Measurements from ENCODE around the gene TM9SF4.
"Not testable (repeated sequence)": the region's sequence is repeated elsewhere in the genome, so short reads cannot be mapped to it uniquely, and the experiment has no call there.

Gene TM9SF4

GRCh38 chr20:32158351-32158750 is 48.8 kb downstream of the TM9SF4 start:
- DNase-seq (ENCODE audit: low spot score): no peak

- DNase-seq (ENCODE audit: low spot score): no peak
Observed at GRCh38 chr20:32158943-32159660, 49.6 kb downstream of the TM9SF4 start.

GRCh38 chr20:32159766-32160221 is 50.3 kb downstream of the TM9SF4 start:
- no peak for DNase-seq (ENCODE audit: low spot score)

GRCh38 chr20:32160341-32160740 is 50.8 kb downstream of the TM9SF4 start:
- DNase-seq (ENCODE audit: low spot score): no peak

- DNase-seq (ENCODE audit: low spot score): no peak
Observed at GRCh38 chr20:32162351-32162750, 52.8 kb downstream of the TM9SF4 start.

- no peak for DNase-seq (ENCODE audit: low spot score)
Observed at GRCh38 chr20:32163951-32164350, 54.4 kb downstream of the TM9SF4 start.

- no peak for DNase-seq (ENCODE audit: low spot score)
Observed at GRCh38 chr20:32164984-32165735, 55.6 kb downstream of the TM9SF4 start.

GRCh38 chr20:32165836-32166545 is 56.5 kb downstream of the TM9SF4 start:
- no peak for DNase-seq (ENCODE audit: low spot score)

GRCh38 chr20:32167552-32167951 is 58.0 kb downstream of the TM9SF4 start:
- DNase-seq (ENCODE audit: low spot score): no peak

GRCh38 chr20:32168184-32168910 is 58.8 kb downstream of the TM9SF4 start:
- DNase-seq (ENCODE audit: low spot score): no peak

GRCh38 chr20:32177696-32178095 is 68.2 kb downstream of the TM9SF4 start:
- not testable (repeated sequence) for DNase-seq (ENCODE audit: low spot score)

- DNase-seq (ENCODE audit: low spot score): no peak
Observed at GRCh38 chr20:32179515-32179914, 70.0 kb downstream of the TM9SF4 start.

GRCh38 chr20:32179934-32180333 is 70.4 kb downstream of the TM9SF4 start:
- no peak for DNase-seq (ENCODE audit: low spot score)

- DNase-seq (ENCODE audit: low spot score): no peak
Observed at GRCh38 chr20:32181606-32182005, 72.1 kb downstream of the TM9SF4 start.

- no peak for DNase-seq (ENCODE audit: low spot score)
Observed at GRCh38 chr20:32183947-32184635, 74.6 kb downstream of the TM9SF4 start.

- no peak for DNase-seq (ENCODE audit: low spot score)
Observed at GRCh38 chr20:32184961-32185603, 75.6 kb downstream of the TM9SF4 start.

GRCh38 chr20:32186506-32186905 is 77.0 kb downstream of the TM9SF4 start:
- DNase-seq (ENCODE audit: low spot score): no peak

GRCh38 chr20:32188376-32189122 is 79.0 kb downstream of the TM9SF4 start:
- DNase-seq (ENCODE audit: low spot score): no peak

- DNase-seq (ENCODE audit: low spot score): no peak
Observed at GRCh38 chr20:32189123-32189410, 79.6 kb downstream of the TM9SF4 start.

Data from COLO829 (cell line).